T-cell (primary cell): ENCODE data around the gene LITAFD. TPM values are rescaled to one million over a fixed set of nuclear protein-coding genes. Genes with fewer than 3 reads are reported as not detected.
A peak's percentile ranks its signal among the peaks of the same experiment; 100 is the strongest.

Experiments
- ATAC-seq, 4 experiments: fragments of 200-7000 bp in 3 of 4; fragments of 150-1000 bp in 1 of 4; cut with Tn5 transposase; replicated peaks in 1 of 4; 1 replicate in 3 of 4; 2 replicates in 1 of 4; pipeline ENCODE4 v1.10.0; 2021; ENCODE audit warnings: moderate library complexity in 3 of 4, mild to moderate bottlenecking in 2 of 4, moderate number of reproducible peaks in 1 of 4
- CTCF ChIA-PET, 2 donors: fragments of 300-600 bp; sonication (Branson Sonifier 250); formaldehyde crosslinking; loops; one replicate each; lab custom pipeline; 2022; ENCODE audit warnings: antibody characterized with exemption in 2 of 2; lab: Charles Lee
- POLR2A ChIA-PET, 2 donors: fragments of 300-600 bp; sonication (Branson Sonifier 250); formaldehyde crosslinking; loops; one replicate each; lab custom pipeline; 2022; ENCODE audit warnings: antibody characterized with exemption in 2 of 2; lab: Charles Lee
- DNase-seq, 35 experiments: peaks; one replicate each; pipeline versions ENCODE4 v3.0.0 to v3.0.0-alpha.2; 2013 to 2023
- H3K27ac ChIP-seq: one replicate; pipeline ENCODE4 v1.5.1; 2013; ENCODE audit warnings: low read length
- H3K27me3 ChIP-seq, 2 experiments: replicated peaks in 1 of 2; 1 replicate in 1 of 2; 2 replicates in 1 of 2; pipeline versions ENCODE4 v1.6.1 to v1.7.0; 2013; ENCODE audit warnings: low read length in 1 of 2, mixed read lengths in 1 of 2; ENCODE audit not compliant: control insufficient read depth in 2 of 2, insufficient read depth in 2 of 2; ENCODE audit errors: extremely low read depth in 1 of 2
- H3K36me3 ChIP-seq, 2 donors: 1 replicate in 1 of 2; 2 replicates in 1 of 2; pipeline versions ENCODE4 v1.6.1 to v1.7.0; 2013; ENCODE audit warnings: low read length in 1 of 2; ENCODE audit not compliant: control insufficient read depth in 2 of 2, insufficient read depth in 1 of 2; ENCODE audit errors: extremely low read depth in 1 of 2
- H3K4me1 ChIP-seq, 2 experiments: 1 replicate in 1 of 2; 2 replicates in 1 of 2; pipeline versions ENCODE4 v1.6.1 to v1.7.0; 2013; ENCODE audit warnings: low read length in 2 of 2, mixed read lengths in 1 of 2; ENCODE audit not compliant: insufficient read depth in 2 of 2, control insufficient read depth in 1 of 2; ENCODE audit errors: extremely low read depth in 1 of 2
- H3K4me3 ChIP-seq, 2 donors: 1 replicate in 1 of 2; 2 replicates in 1 of 2; pipeline versions ENCODE4 v1.5.1 to v1.7.0; 2013; ENCODE audit warnings: mild to moderate bottlenecking in 2 of 2, low read length in 1 of 2, moderate library complexity in 1 of 2; ENCODE audit not compliant: control insufficient read depth in 1 of 2; ENCODE audit errors: extremely low read depth in 1 of 2
- H3K9me3 ChIP-seq: 2 replicates; pipeline ENCODE4 v1.7.0; 2013
- H3K27ac Mint-ChIP-seq, 2 donors: one replicate each; pipeline ENCODE4 v1.8.0; 2020 to 2021; ENCODE audit warnings: mild to moderate bottlenecking in 2 of 2, mixed read lengths in 2 of 2
- H3K27me3 Mint-ChIP-seq, 2 donors: one replicate each; pipeline ENCODE4 v1.8.0; 2021 to 2022; ENCODE audit warnings: mixed read lengths in 2 of 2
- H3K36me3 Mint-ChIP-seq: one replicate; pipeline ENCODE4 v1.8.0; 2021; ENCODE audit warnings: mixed read lengths
- H3K4me1 Mint-ChIP-seq, 3 donors: one replicate each; pipeline ENCODE4 v1.8.0; 2020 to 2022; ENCODE audit warnings: mixed read lengths in 3 of 3, mild to moderate bottlenecking in 1 of 3
- H3K4me3 Mint-ChIP-seq, 3 donors: one replicate each; pipeline ENCODE4 v1.8.0; 2020 to 2022; ENCODE audit warnings: mild to moderate bottlenecking in 3 of 3, mixed read lengths in 3 of 3, moderate library complexity in 3 of 3
- H3K9me3 Mint-ChIP-seq, 3 donors: one replicate each; pipeline ENCODE4 v1.8.0; 2020 to 2022; ENCODE audit warnings: mixed read lengths in 3 of 3
- WGBS: methylation state at CpG from one replicate; pipeline ENCODE4 v1.1.5; 2013; ENCODE audit warnings: missing lambda C conversion rate; ENCODE audit not compliant: insufficient coverage; 5-methylcytosine and 5-hydroxymethylcytosine counted together
- total RNA-seq, 35 experiments: library from RNA in 6 of 35; stranded (reverse) in 6 of 35; fragments of 120-200 nt in 1 of 35; gene quantifications; one replicate each; pipeline versions ENCODE4 v1.2.1 to v1.2.4 and lab custom pipeline; 2013 to 2026

LITAFD gene
- total RNA-seq, 5 donors from 2014 or later (not counting 1 experiment from before 2014, with no cell fraction given), result not detected

GRCh38 chr16:8866118-8866883 lies 15.8 kb upstream of the LITAFD start:
- 97% methylated on average over 18 of the region's 30 CpGs for WGBS
- DNase-seq, result no peak
- no peaks in the 10 kb centered on the region for H3K36me3 Mint-ChIP-seq

GRCh38 chr16:8866884-8867215 lies 15.3 kb upstream of the LITAFD start:
- H3K27me3 Mint-ChIP-seq, result no peaks in the 10 kb centered on the region
- H3K4me1 ChIP-seq, result peaks cover 24 to 62% of the 10 kb centered on the region in 2 experiments
- no peak overlapping the region for H3K27ac ChIP-seq
- H3K4me3 Mint-ChIP-seq, result peak overlapping the region; percentile 88 to 96 (median 91)
- peak overlapping the region; percentile 89 to 92 for H3K27ac Mint-ChIP-seq
- WGBS, result 65% methylated on average over 16 of the region's 16 CpGs
- H3K4me1 Mint-ChIP-seq, result peaks cover 53 to 59% (median 58%) of the 10 kb centered on the region in 3 donors
- ATAC-seq, result no peak
- no peaks in the 10 kb centered on the region for H3K27me3 ChIP-seq
- peaks cover 0 to 4% of the 10 kb centered on the region in 2 donors for H3K36me3 ChIP-seq
- POLR2A ChIA-PET, result no interaction called here
- no peaks in the 10 kb centered on the region for H3K36me3 Mint-ChIP-seq
- H3K9me3 Mint-ChIP-seq, result no peaks in the 10 kb centered on the region
- no peaks in the 10 kb centered on the region for H3K9me3 ChIP-seq
- peak overlapping the region; percentile 80 to 90 for H3K4me3 ChIP-seq
- no peak for DNase-seq
- CTCF ChIA-PET, result interaction anchor here in 1 of 2 donors (0.5 kb wide), 1 partner anchor 281 kb away, joined by 5 read pairs; no protein-coding TSS in a partner anchor

More at GRCh38 chr16:8866118-8866883, 15.8 kb upstream of the LITAFD start:
- Mint-ChIP-seq H3K4me1 (peaks cover 52 to 59% (median 58%) of the 10 kb centered on the region in 3 donors), H3K27me3 (no peaks in the 10 kb centered on the region), H3K9me3 (no peaks in the 10 kb centered on the region), H3K27ac (peak overlapping the region; percentile 67 to 82), H3K4me3 (peak overlapping the region; percentile 58 to 96 (median 63))
- ATAC-seq, result no peak
- H3K9me3 ChIP-seq, result no peaks in the 10 kb centered on the region
- H3K36me3 ChIP-seq, result peaks cover 3 to 4% of the 10 kb centered on the region in 2 donors
- no peaks in the 10 kb centered on the region for H3K27me3 ChIP-seq
- H3K4me1 ChIP-seq, result peaks cover 24 to 63% of the 10 kb centered on the region in 2 experiments
- CTCF ChIA-PET, result no interaction called here
- no peak overlapping the region for H3K4me3 ChIP-seq
- H3K27ac ChIP-seq, result no peak overlapping the region
- POLR2A ChIA-PET, result interaction anchor here in 1 of 2 donors (1.0 kb wide), 1 partner anchor 12 kb away, joined by 6 read pairs; no protein-coding TSS in a partner anchor

GRCh38 chr16:8867216-8867931 lies 14.8 kb upstream of the LITAFD start:
- H3K4me1 Mint-ChIP-seq, result peaks cover 53 to 56% (median 55%) of the 10 kb centered on the region in 3 donors
- H3K4me3 Mint-ChIP-seq, result peak overlapping the region; percentile 88 to 96 (median 91)
- CTCF ChIA-PET, result interaction anchor here in 1 of 2 donors (0.5 kb wide), 1 partner anchor 280 kb away, joined by 5 read pairs; no protein-coding TSS in a partner anchor
- Histone ChIP-seq H3K36me3 (peaks cover 0 to 4% of the 10 kb centered on the region in 2 donors), H3K9me3 (no peaks in the 10 kb centered on the region), H3K4me3 (peak overlapping the region; percentile 80 to 90), H3K4me1 (peaks cover 24 to 62% of the 10 kb centered on the region in 2 experiments), H3K27ac (peak overlapping the region; percentile 14), H3K27me3 (no peaks in the 10 kb centered on the region)
- POLR2A ChIA-PET, result no interaction called here
- H3K27ac Mint-ChIP-seq, result peak overlapping the region; percentile 89 to 92
- ATAC-seq, result peak in 1 of 4 experiments; percentile 1
- no peaks in the 10 kb centered on the region for H3K27me3 Mint-ChIP-seq
- 7% methylated on average over 34 of the region's 35 CpGs for WGBS
- peak in 11 of 35 experiments; percentile 11 to 35 (median 24) for DNase-seq
- H3K9me3 Mint-ChIP-seq, result no peaks in the 10 kb centered on the region
- H3K36me3 Mint-ChIP-seq, result no peaks in the 10 kb centered on the region

GRCh38 chr16:8867932-8868415 lies 14.2 kb upstream of the LITAFD start:
- H3K4me1 Mint-ChIP-seq, result peaks cover 52 to 54% (median 53%) of the 10 kb centered on the region in 3 donors
- WGBS, result 0% methylated on average over 14 of the region's 16 CpGs
- peaks cover 24 to 62% of the 10 kb centered on the region in 2 experiments for H3K4me1 ChIP-seq

GRCh38 chr16:8868416-8869211 lies 13.5 kb upstream of the LITAFD start, which contains the start of gene CARHSP1:
Gene CARHSP1, minus strand, starts transcription at chr16:8869006. Its CDS starts 9,678 bp downstream, at chr16:8859328.
- Histone ChIP-seq H3K27me3 (no peaks in the 10 kb centered on the region), H3K27ac (peak within 1 kb of the TSS; percentile 47), H3K9me3 (no peaks in the 10 kb centered on the region), H3K36me3 (peaks cover 0 to 4% of the 10 kb centered on the region in 2 donors), H3K4me3 (peak within 1 kb of the TSS; percentile 80 to 90), H3K4me1 (peaks cover 24 to 62% of the 10 kb centered on the region in 2 experiments)
- Mint-ChIP-seq H3K27me3 (no peaks in the 10 kb centered on the region), H3K27ac (peak within 1 kb of the TSS; percentile 92), H3K9me3 (no peaks in the 10 kb centered on the region), H3K4me1 (peaks cover 52 to 54% (median 53%) of the 10 kb centered on the region in 3 donors), H3K36me3 (no peaks in the 10 kb centered on the region), H3K4me3 (peak within 1 kb of the TSS; percentile 88 to 96 (median 91))
- WGBS, result under 1% methylated on average over 71 of the region's 83 CpGs
- POLR2A ChIA-PET, result interaction anchor here (0.5 to 1.1 kb wide), 8 partner anchors 70 to 1254 kb away, joined by 3 to 6 read pairs (median 3); partner anchors contain the start of genes PMM2 (in 1 of the 2) and TMEM186 (in 1 of the 2)
- peak; percentile 75 to 79 (median 76) for ATAC-seq
- peak; percentile 44 to 88 (median 70) for DNase-seq
- CTCF ChIA-PET, result interaction anchor here (0.5 to 1.5 kb wide), 10 partner anchors 9 to 241 kb away, joined by 3 to 27 read pairs (median 3); no protein-coding TSS in a partner anchor

More at GRCh38 chr16:8867932-8868415, 14.2 kb upstream of the LITAFD start:
- Mint-ChIP-seq H3K27me3 (no peaks in the 10 kb centered on the region), H3K36me3 (no peaks in the 10 kb centered on the region), H3K4me3 (peak overlapping the region; percentile 88 to 96 (median 91)), H3K27ac (peak overlapping the region; percentile 89 to 92), H3K9me3 (no peaks in the 10 kb centered on the region)
- ATAC-seq (peak; percentile 0 to 68 (median 62)), DNase-seq (peak in 33 of 35 experiments; percentile 42 to 78 (median 66))
- H3K9me3 ChIP-seq, result no peaks in the 10 kb centered on the region
- H3K27me3 ChIP-seq, result no peaks in the 10 kb centered on the region
- POLR2A ChIA-PET, result interaction anchor here in 1 of 2 donors (0.6 to 1.1 kb wide), 2 partner anchors 71 to 1255 kb away, joined by 3 read pairs; no protein-coding TSS in a partner anchor
- peaks cover 0 to 4% of the 10 kb centered on the region in 2 donors for H3K36me3 ChIP-seq
- peak overlapping the region; percentile 14 for H3K27ac ChIP-seq
- peak overlapping the region; percentile 80 to 90 for H3K4me3 ChIP-seq
- CTCF ChIA-PET, result interaction anchor here in 1 of 2 donors (1.4 to 1.5 kb wide), 2 partner anchors 68 to 71 kb away, joined by 6 read pairs; no protein-coding TSS in a partner anchor
